Astrocyte (in vitro differentiated cells and primary cell): ENCODE results near the gene SLC6A3. TPM values are rescaled to one million over a fixed set of nuclear protein-coding genes. Genes with fewer than 3 reads are reported as not detected.
A peak's percentile ranks its signal among the peaks of the same experiment; 100 is the strongest.

Experiments
- DNase-seq: peaks from one replicate; pipeline ENCODE4 v3.0.0-alpha.2; 2010; ENCODE audit warnings: low read depth
- FAIRE-seq: peaks from 2 replicates; lab custom pipeline; 2011; peaks lifted over from hg19 to GRCh38; lab: Jason Lieb, UNC
- H2AFZ ChIP-seq: 2 replicates; pipeline ENCODE4 v1.6.0; 2012; ENCODE audit warnings: low read depth, low read length, inconsistent platforms
- H3K27ac ChIP-seq: 2 replicates; pipeline ENCODE4 v1.5.1; 2011; ENCODE audit warnings: low read depth, low read length, inconsistent platforms
- H3K27me3 ChIP-seq: 2 replicates; pipeline ENCODE4 v1.6.0; 2011; ENCODE audit warnings: low read length, inconsistent platforms; ENCODE audit not compliant: insufficient read depth
- H3K36me3 ChIP-seq: 2 replicates; pipeline ENCODE4 v1.5.1; 2011; ENCODE audit warnings: low read length, inconsistent platforms; ENCODE audit not compliant: insufficient read depth
- H3K4me1 ChIP-seq: 2 replicates; pipeline ENCODE4 v1.5.1; 2011; ENCODE audit warnings: low read length, inconsistent platforms; ENCODE audit not compliant: insufficient read depth
- H3K4me2 ChIP-seq: 2 replicates; pipeline ENCODE4 v1.6.0; 2012; ENCODE audit warnings: low read length, inconsistent platforms
- H3K4me3 ChIP-seq: 2 replicates; pipeline ENCODE4 v1.5.1; 2011; ENCODE audit warnings: low read depth, mild to moderate bottlenecking, low read length, inconsistent platforms; ENCODE audit not compliant: insufficient read depth
- H3K79me2 ChIP-seq: 2 replicates; pipeline ENCODE4 v1.6.0; 2012; ENCODE audit warnings: mild to moderate bottlenecking, low read length, inconsistent platforms; ENCODE audit not compliant: insufficient read depth
- H3K9ac ChIP-seq: 2 replicates; pipeline ENCODE4 v1.6.0; 2012; ENCODE audit warnings: mild to moderate bottlenecking, low read length, inconsistent platforms
- H3K9me3 ChIP-seq: 2 replicates; pipeline ENCODE4 v1.5.1; 2012; ENCODE audit warnings: low read depth, mild to moderate bottlenecking, low read length, inconsistent platforms; ENCODE audit not compliant: insufficient read depth
- H4K20me1 ChIP-seq: 2 replicates; pipeline ENCODE4 v1.6.0; 2012; ENCODE audit warnings: low read length, inconsistent platforms; ENCODE audit not compliant: insufficient read depth
- H3K27ac Mint-ChIP-seq: one replicate; pipeline ENCODE4 v1.8.0; 2021; ENCODE audit warnings: mild to moderate bottlenecking, mixed read lengths; ENCODE audit not compliant: unreplicated experiment
- H3K27me3 Mint-ChIP-seq: one replicate; pipeline ENCODE4 v1.8.0; 2021; ENCODE audit warnings: low read depth, mixed read lengths; ENCODE audit not compliant: unreplicated experiment
- H3K36me3 Mint-ChIP-seq: one replicate; pipeline ENCODE4 v1.8.0; 2021; ENCODE audit warnings: low read depth, mixed read lengths; ENCODE audit not compliant: unreplicated experiment
- H3K4me1 Mint-ChIP-seq: one replicate; pipeline ENCODE4 v1.8.0; 2021; ENCODE audit warnings: low read depth, mixed read lengths; ENCODE audit not compliant: unreplicated experiment
- H3K4me3 Mint-ChIP-seq: one replicate; pipeline ENCODE4 v1.8.0; 2021; ENCODE audit warnings: mild to moderate bottlenecking, moderate library complexity, mixed read lengths; ENCODE audit not compliant: unreplicated experiment
- H3K9me3 Mint-ChIP-seq: one replicate; pipeline ENCODE4 v1.8.0; 2021; ENCODE audit warnings: mild to moderate bottlenecking, mixed read lengths; ENCODE audit not compliant: unreplicated experiment
- EZH2 ChIP-seq: IDR thresholded peaks from 2 replicates; pipeline ENCODE4 v1.6.1; 2012; ENCODE audit warnings: mild to moderate bottlenecking, low read length, inconsistent platforms; ENCODE audit not compliant: insufficient read depth
- total RNA-seq: library from RNA; stranded (reverse); gene quantifications from 2 replicates; pipeline ENCODE4 v1.2.1, GENCODE V29; 2021
- TF ChIP-seq, protein P1 (sequence below): IDR thresholded peaks from 2 replicates; pipeline ENCODE4 v1.5.1; 2011; ENCODE audit warnings: low read depth, mild to moderate bottlenecking, inconsistent platforms, low read length, moderate library complexity; ENCODE audit not compliant: insufficient read depth

Gene SLC6A3
- total RNA-seq, 1 donor from 2014 or later: 0.07 TPM

GRCh38 chr5:1410156-1411014, 34.9 kb downstream of the SLC6A3 start:
- H3K9me3 Mint-ChIP-seq: no peaks in the 10 kb centered on the region
- no peak overlapping the region for H3K27ac ChIP-seq
- FAIRE-seq: no peak

GRCh38 chr5:1409381-1410110, 35.7 kb downstream of the SLC6A3 start:
- no peak for FAIRE-seq
- no peak overlapping the region for H3K27ac Mint-ChIP-seq
- H3K4me3 Mint-ChIP-seq: no peak overlapping the region
- H3K9ac ChIP-seq: no peak overlapping the region
- no peak overlapping the region for H3K4me3 ChIP-seq
- H4K20me1 ChIP-seq: no peaks in the 10 kb centered on the region
- peaks cover 2% of the 10 kb centered on the region for H3K36me3 Mint-ChIP-seq
- H3K4me1 ChIP-seq: no peaks in the 10 kb centered on the region
- TF ChIP-seq, protein P1, sequence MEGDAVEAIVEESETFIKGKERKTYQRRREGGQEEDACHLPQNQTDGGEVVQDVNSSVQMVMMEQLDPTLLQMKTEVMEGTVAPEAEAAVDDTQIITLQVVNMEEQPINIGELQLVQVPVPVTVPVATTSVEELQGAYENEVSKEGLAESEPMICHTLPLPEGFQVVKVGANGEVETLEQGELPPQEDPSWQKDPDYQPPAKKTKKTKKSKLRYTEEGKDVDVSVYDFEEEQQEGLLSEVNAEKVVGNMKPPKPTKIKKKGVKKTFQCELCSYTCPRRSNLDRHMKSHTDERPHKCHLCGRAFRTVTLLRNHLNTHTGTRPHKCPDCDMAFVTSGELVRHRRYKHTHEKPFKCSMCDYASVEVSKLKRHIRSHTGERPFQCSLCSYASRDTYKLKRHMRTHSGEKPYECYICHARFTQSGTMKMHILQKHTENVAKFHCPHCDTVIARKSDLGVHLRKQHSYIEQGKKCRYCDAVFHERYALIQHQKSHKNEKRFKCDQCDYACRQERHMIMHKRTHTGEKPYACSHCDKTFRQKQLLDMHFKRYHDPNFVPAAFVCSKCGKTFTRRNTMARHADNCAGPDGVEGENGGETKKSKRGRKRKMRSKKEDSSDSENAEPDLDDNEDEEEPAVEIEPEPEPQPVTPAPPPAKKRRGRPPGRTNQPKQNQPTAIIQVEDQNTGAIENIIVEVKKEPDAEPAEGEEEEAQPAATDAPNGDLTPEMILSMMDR: no peak
- TF ChIP-seq EZH2: no peak
- H3K4me2 ChIP-seq: no peak overlapping the region
- peak; percentile 7 for DNase-seq
- H3K4me1 Mint-ChIP-seq: no peaks in the 10 kb centered on the region
- peaks cover 6% of the 10 kb centered on the region for H3K27me3 ChIP-seq
- H3K36me3 ChIP-seq: no peaks in the 10 kb centered on the region
- no peaks in the 10 kb centered on the region for H3K79me2 ChIP-seq
- H3K27ac ChIP-seq: no peak overlapping the region
- H3K9me3 Mint-ChIP-seq: no peaks in the 10 kb centered on the region
- no peak overlapping the region for H2AFZ ChIP-seq
- H3K27me3 Mint-ChIP-seq: peaks cover 57% of the 10 kb centered on the region
- H3K9me3 ChIP-seq: no peaks in the 10 kb centered on the region

More at GRCh38 chr5:1410156-1411014, 34.9 kb downstream of the SLC6A3 start:
- Histone ChIP-seq H3K9ac (no peak overlapping the region), H3K9me3 (no peaks in the 10 kb centered on the region), H3K36me3 (no peaks in the 10 kb centered on the region), H3K4me1 (no peaks in the 10 kb centered on the region), H3K4me3 (no peak overlapping the region), H3K4me2 (no peak overlapping the region), H3K27me3 (peaks cover 6% of the 10 kb centered on the region), H4K20me1 (no peaks in the 10 kb centered on the region), H3K79me2 (no peaks in the 10 kb centered on the region), H2AFZ (no peak overlapping the region)
- Mint-ChIP-seq H3K27ac (no peak overlapping the region), H3K36me3 (peaks cover 2% of the 10 kb centered on the region), H3K27me3 (peaks cover 53% of the 10 kb centered on the region), H3K4me1 (no peaks in the 10 kb centered on the region), H3K4me3 (no peak overlapping the region)
- no peak for TF ChIP-seq EZH2
- TF ChIP-seq, protein P1: no peak
- DNase-seq: no peak
